Measurements from ENCODE around the gene SLC25A46.

Gene SLC25A46

DNA sequence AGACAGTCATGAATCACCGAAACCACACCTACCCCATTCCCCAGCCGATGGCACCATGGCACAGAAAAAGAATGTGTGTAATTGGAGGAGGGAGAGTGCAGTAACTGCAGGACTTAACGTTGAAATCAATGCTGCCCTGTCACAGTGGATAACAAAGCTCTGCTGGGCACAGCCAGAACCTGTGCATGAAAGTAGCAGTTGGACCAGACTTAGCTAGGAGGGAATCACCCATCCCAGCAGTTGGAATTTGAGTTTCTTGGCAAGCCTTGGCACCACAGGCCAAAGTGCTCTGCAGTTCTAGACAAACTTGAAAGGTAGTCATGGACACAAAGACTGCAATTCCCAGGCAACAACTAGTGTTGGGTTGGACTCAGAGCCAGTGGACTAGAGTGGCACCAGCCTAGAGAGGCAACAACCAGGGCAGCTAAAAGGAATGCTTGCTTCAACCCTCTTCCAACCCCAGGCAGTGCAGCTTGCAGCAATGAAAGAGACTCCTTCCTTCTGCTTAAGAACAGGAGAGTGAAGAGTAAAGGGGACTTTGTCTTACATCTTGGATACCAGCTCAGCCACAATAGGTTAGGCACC, 31.5 kb upstream of the SLC25A46 start:
- TF ChIP-seq, protein P1, sequence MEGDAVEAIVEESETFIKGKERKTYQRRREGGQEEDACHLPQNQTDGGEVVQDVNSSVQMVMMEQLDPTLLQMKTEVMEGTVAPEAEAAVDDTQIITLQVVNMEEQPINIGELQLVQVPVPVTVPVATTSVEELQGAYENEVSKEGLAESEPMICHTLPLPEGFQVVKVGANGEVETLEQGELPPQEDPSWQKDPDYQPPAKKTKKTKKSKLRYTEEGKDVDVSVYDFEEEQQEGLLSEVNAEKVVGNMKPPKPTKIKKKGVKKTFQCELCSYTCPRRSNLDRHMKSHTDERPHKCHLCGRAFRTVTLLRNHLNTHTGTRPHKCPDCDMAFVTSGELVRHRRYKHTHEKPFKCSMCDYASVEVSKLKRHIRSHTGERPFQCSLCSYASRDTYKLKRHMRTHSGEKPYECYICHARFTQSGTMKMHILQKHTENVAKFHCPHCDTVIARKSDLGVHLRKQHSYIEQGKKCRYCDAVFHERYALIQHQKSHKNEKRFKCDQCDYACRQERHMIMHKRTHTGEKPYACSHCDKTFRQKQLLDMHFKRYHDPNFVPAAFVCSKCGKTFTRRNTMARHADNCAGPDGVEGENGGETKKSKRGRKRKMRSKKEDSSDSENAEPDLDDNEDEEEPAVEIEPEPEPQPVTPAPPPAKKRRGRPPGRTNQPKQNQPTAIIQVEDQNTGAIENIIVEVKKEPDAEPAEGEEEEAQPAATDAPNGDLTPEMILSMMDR (IDR thresholded peaks at IDR 0.05; ENCODE audit: borderline replicate concordance, extremely low read depth, low read length, poor library complexity, severe bottlenecking), result no peak
- no peak for TF ChIP-seq EZH2 (IDR thresholded peaks at IDR 0.05; ENCODE audit: borderline replicate concordance, low read depth, low read length, severe bottlenecking)
- no peaks in the 10 kb centered on the region for H3K9me3 ChIP-seq (ENCODE audit: insufficient read depth, low read length, severe bottlenecking)
- no peak overlapping the region for H3K27ac ChIP-seq (ENCODE audit: low read length)
- no peaks in the 10 kb centered on the region for H3K27me3 ChIP-seq (ENCODE audit: insufficient read depth, low read length, poor library complexity)
- no peak overlapping the region for H2AFZ ChIP-seq (ENCODE audit: low read depth, low read length)
- DNase-seq, result no peak
- H3K36me3 ChIP-seq (ENCODE audit: insufficient read depth, low read length), result no peaks in the 10 kb centered on the region
- no peak overlapping the region for H3K4me2 ChIP-seq (ENCODE audit: insufficient read depth, low read length)
- H4K20me1 ChIP-seq (ENCODE audit: insufficient read depth, low read length), result no peaks in the 10 kb centered on the region
- ATAC-seq (ENCODE audit: insufficient read depth, low read depth), result no peak
- H3K4me1 ChIP-seq (ENCODE audit: insufficient read depth, low read length), result no peaks in the 10 kb centered on the region
- no peak overlapping the region for H3K4me3 ChIP-seq (ENCODE audit: low read depth in 1 of 2, low read length in 2 of 2)
- H3K9ac ChIP-seq (ENCODE audit: low read depth, low read length), result no peak overlapping the region
- H3K79me2 ChIP-seq (ENCODE audit: insufficient read depth, low read length), result no peaks in the 10 kb centered on the region

- Histone ChIP-seq H3K9ac (ENCODE audit: low read depth, low read length) (no peak overlapping the region), H2AFZ (ENCODE audit: low read depth, low read length) (no peak overlapping the region), H4K20me1 (ENCODE audit: insufficient read depth, low read length) (no peaks in the 10 kb centered on the region), H3K27ac (ENCODE audit: low read length) (no peak overlapping the region), H3K4me3 (ENCODE audit: low read depth in 1 of 2, low read length in 2 of 2) (no peak overlapping the region), H3K9me3 (ENCODE audit: insufficient read depth, low read length, severe bottlenecking) (no peaks in the 10 kb centered on the region), H3K36me3 (ENCODE audit: insufficient read depth, low read length) (no peaks in the 10 kb centered on the region), H3K4me2 (ENCODE audit: insufficient read depth, low read length) (no peak overlapping the region), H3K79me2 (ENCODE audit: insufficient read depth, low read length) (no peaks in the 10 kb centered on the region), H3K4me1 (ENCODE audit: insufficient read depth, low read length) (no peaks in the 10 kb centered on the region), H3K27me3 (ENCODE audit: insufficient read depth, low read length, poor library complexity) (no peaks in the 10 kb centered on the region)
- no peak for DNase-seq
- TF ChIP-seq EZH2 (IDR thresholded peaks at IDR 0.05; ENCODE audit: borderline replicate concordance, low read depth, low read length, severe bottlenecking), result no peak
- TF ChIP-seq, protein P1 (IDR thresholded peaks at IDR 0.05; ENCODE audit: borderline replicate concordance, extremely low read depth, low read length, poor library complexity, severe bottlenecking), result peak; percentile 18
- ATAC-seq (ENCODE audit: insufficient read depth, low read depth), result no peak
Measured at GRCh38 chr5:110716247-110717245, 22.3 kb upstream of the SLC25A46 start.

DNA sequence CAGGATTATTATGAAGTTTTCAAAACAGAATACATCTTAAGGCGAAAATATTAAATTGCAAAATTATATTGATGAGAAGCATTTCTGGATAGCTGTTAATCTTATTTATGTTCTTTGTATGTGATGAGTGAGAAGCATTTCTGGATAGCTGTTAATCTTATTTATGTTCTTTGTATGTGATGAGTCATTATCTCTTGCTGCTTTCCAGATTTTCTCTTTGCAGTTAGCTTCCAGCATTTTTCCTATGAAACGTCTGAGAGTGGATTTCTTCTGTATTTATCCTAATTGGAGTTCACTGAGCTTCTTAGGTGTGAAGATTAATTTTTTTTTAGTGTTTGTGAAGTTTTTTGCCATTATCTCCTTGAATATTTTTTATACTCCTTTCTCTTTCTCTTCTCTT, 20.5 kb upstream of the SLC25A46 start:
- Histone ChIP-seq H3K4me1 (ENCODE audit: insufficient read depth, low read length) (no peaks in the 10 kb centered on the region), H3K4me3 (ENCODE audit: low read depth in 1 of 2, low read length in 2 of 2) (no peak overlapping the region), H3K9me3 (ENCODE audit: insufficient read depth, low read length, severe bottlenecking) (no peaks in the 10 kb centered on the region), H3K9ac (ENCODE audit: low read depth, low read length) (no peak overlapping the region), H4K20me1 (ENCODE audit: insufficient read depth, low read length) (no peaks in the 10 kb centered on the region), H3K27ac (ENCODE audit: low read length) (no peak overlapping the region), H2AFZ (ENCODE audit: low read depth, low read length) (no peak overlapping the region), H3K27me3 (ENCODE audit: insufficient read depth, low read length, poor library complexity) (no peaks in the 10 kb centered on the region), H3K79me2 (ENCODE audit: insufficient read depth, low read length) (no peaks in the 10 kb centered on the region), H3K36me3 (ENCODE audit: insufficient read depth, low read length) (no peaks in the 10 kb centered on the region), H3K4me2 (ENCODE audit: insufficient read depth, low read length) (no peak overlapping the region)
- no peak for TF ChIP-seq EZH2 (IDR thresholded peaks at IDR 0.05; ENCODE audit: borderline replicate concordance, low read depth, low read length, severe bottlenecking)
- TF ChIP-seq, protein P1 (IDR thresholded peaks at IDR 0.05; ENCODE audit: borderline replicate concordance, extremely low read depth, low read length, poor library complexity, severe bottlenecking), result no peak
- no peak for ATAC-seq (ENCODE audit: insufficient read depth, low read depth)
- DNase-seq, result no peak

Data from DND-41 (cell line).